HG03039 (cell line): ENCODE data around the gene SPEG.
A peak's percentile ranks its signal among the peaks of the same experiment; 100 is the strongest.

Experiments
- ATAC-seq: cut with Tn5 transposase; IDR thresholded peaks from one replicate; pipeline ENCODE4 v1.9.1; 2021; ENCODE audit warnings: mild to moderate bottlenecking, moderate library complexity; ENCODE audit not compliant: unreplicated experiment

Gene SPEG

DNA sequence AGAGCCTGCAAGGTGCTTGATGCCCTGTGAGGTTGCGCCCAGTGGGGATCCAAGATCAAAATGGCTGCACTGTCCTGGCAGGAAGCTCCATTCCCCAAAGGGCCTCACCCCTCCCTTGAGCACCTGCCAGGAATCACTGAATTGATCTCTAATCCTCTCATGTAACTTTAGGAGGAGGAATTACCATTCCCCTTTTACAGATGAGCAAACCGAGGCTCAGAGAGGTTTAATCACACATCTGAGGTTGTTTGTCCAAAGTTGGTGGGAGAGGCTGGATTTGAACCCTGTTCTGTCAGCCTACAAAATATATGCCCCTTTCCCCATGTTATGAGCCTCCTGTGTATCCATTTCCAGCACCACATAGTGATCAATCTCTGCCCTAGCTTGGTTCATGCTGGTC, 90.2 kb downstream of the SPEG start:
- no peak for ATAC-seq

DNA sequence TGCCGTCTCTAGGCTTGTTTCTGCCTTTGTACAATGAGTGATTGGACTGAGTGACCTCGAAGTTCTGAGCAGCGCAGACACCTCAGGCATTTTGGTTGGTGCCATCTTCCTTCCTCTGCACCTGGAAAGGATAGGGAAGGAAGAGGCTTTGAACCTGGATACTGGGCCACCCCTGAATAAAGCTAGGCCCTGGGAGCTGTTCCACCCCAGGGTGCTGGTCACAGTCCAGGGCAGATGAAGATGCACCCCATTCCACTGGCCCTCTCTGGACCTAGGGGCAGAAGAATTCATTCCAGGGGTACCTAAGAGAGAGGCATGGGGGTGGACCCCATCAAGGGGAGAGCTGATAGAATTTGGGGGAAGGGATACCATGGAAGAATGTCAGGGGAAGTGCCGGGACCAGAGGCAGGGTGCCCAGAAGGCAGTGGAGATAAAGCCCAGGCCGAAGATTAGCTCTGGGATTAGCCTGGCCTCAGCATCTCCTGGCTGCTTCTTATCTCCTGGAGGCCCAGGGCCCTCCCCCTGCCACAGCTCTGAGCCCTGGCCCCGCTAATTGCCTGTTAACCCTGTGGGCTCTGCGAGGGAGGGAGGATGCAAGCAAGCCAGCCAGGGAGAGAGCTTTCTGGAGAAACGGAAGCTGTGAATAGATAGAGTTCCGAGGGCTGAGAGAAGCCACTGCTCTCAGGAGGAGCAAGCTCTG, 91.0 kb downstream of the SPEG start:
- no peak for ATAC-seq

DNA sequence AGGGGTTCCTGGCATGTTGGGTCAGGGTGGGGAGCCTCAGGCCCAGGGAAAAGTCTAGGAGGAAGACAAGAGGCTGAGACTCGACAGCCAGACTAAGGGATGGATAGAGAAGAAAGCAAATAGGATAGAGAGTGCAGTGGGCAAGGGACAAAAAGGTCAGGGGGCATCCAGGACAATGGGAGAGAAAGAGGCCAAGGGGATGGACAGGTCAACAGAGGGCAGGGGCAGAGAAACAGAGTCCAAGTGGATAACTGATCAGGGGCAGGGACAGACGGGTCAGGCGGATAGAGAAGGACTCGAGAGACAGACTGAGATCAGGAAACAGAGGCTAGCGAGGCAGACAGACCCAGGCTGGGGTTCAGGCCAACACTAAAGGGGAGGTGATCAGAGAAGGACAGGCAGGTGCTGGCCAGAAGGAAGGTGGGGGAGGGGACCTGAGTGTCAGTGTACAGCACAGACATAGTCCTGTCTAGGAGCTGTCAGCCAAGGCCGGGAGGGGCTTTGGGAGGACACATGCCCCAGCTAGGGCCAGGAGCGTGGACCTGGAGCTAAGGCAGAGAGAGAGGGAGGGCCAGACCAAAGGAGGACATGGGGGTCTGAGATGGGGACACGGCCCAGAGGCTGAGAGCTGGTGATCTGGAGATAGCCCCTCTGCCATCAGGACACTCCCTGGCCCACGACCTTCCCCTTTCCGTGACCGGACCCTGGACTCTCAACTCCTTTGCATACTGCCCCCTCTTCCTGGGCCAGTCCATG, 91.9 kb downstream of the SPEG start:
- no peak for ATAC-seq

DNA sequence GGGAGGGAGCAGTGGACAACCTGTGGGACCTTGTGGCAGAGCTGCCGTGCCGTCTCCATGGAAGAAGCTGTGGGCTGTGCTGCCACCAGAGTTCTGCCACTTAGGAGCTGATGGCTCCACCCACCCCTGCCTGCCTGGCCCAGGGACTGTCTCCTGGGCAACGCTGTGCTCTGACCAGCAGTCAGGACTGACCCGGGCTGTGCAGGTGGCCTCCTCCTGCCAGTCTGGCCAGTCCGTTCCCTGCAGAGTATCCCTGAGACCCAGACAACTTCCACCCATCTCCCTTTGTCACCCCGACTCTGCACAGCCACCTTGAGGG, 92.4 kb downstream of the SPEG start:
- ATAC-seq = no peak

DNA sequence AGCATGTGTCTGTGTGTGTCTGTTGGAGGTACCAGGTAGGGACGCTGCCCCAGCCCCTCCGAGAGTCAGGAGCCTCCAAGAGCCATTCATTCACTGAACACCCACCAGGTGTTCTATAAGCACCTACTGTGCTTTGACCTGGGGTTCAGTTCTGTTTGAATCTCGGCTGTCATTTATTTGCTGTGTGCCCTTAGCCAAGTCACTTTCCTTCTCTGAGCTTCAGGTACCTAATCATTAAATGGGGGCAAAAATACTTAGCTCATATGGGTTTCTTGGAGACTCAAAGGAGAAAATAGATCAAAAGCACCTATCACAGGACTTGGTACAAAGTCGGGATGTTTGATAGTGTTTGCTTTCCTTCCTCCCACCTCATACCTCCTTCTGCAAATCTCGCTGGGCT, 92.8 kb downstream of the SPEG start:
- ATAC-seq = no peak

DNA sequence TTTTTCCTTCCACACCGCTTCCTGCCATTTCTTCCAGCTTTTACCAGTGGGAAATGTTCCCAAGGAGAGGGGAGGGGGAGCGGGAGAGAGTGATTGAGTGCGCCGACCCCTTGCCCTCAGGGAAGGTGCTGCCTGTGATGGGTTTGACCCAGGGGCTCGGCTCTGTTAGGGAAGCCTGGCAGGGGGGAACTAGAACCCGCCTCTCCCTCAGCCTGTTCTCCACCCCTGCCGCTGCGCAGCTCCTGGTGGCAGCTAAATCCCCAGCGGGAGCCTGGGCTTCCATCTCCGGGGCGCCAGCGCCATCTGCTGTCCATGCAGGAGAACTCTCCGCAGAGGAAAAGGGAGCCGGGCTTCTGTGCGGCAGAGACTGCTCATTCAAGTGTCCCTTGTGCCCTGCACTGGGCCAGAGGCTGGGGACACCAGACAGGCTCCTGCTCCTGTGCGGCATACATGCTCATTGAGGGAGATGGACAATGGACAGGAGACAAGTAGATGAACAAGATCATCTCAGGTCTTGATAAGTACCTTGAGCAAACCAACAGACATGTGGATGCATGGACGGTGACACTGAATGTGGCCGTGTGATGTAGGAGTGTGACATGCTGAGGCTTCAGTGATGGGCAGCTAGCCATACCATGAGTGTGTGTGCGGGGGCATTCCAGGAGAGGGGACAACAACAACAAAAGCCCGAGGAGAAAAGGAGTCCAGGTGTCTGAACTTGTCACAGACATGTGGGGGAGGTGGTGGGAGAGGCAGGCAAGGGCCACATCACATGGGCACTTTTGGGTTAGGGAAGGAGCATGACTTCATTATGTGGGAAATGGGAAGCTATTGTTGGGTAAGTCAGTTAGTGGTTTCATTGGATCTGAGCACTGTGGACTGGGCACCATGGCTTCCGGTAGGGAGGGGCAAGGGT, 95.7 kb downstream of the SPEG start:
- ATAC-seq = peak; percentile 82

DNA sequence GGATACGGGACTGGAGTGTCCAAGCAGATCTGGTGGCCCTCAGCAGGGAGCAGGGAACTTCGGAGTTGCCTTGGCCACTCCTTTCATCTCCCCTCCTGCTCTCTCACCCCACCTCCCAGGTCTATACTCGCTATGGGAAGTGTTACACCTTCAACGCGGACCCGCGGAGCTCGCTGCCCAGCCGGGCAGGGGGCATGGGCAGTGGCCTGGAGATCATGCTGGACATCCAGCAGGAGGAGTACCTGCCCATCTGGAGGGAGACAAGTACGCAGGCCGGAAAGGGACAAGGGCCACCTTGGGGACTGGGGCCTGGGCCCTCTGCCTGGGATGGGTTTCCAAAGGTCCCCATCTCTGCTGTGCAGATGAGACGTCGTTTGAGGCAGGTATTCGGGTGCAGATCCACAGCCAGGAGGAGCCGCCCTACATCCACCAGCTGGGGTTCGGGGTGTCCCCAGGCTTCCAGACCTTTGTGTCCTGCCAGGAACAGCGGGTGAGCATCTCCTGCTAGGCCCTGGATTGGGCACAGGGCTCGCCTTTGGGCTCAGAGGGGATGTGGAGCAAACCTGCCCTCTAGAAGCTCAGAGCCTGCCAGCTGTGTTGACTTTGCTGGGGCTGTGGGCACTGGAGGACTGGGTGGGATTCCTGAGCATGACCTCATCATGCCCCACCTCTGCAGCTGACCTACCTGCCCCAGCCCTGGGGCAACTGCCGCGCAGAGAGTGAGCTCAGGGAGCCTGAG, 97.2 kb downstream of the SPEG start:
- no peak for ATAC-seq

DNA sequence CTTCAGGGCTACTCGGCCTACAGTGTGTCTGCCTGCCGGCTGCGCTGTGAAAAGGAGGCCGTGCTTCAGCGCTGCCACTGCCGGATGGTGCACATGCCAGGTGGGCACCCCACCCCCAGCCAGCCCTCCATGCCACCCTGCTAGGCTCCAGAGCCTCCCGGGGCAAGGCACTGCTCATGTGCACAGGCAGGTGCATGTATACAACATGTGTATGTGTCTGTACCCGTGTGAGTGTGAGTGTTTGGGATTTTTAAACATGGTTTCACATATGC, 97.7 kb downstream of the SPEG start:
- no peak for ATAC-seq

DNA sequence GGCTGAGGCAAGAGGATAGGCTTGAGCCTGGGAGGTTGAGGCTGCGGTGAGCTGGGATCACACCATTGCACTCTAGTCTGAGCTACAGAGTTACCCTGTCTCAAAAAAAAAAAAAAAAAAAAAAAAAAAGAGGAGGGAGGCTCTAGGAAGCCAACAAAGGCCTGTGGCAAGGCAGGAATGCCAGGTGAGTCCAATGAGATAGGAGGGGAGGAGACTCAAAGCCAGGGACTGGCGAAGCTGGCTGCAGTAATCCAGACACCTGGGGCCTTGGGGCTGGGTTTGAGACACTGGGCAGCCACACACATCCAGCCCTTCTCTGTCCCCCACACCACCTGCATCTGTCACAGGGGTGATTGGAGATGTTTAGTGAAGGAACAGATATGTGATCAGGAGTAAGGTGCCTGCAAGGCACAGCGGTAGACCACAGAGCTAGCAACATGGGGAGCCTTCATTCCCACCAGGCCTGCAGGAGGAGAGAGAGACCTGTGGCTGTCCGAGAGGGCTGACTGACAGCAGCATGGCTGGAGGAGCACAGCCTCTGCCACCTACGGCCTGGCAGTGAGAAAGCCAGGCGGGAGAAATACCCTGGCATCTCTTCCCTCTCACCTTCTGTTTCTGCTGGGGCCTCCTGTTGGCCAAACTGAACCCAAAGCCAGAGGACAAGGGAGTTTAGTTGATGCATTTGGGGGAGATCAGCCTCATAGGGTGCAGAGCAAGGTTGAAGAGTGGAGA, 99.5 kb downstream of the SPEG start:
- ATAC-seq = no peak

DNA sequence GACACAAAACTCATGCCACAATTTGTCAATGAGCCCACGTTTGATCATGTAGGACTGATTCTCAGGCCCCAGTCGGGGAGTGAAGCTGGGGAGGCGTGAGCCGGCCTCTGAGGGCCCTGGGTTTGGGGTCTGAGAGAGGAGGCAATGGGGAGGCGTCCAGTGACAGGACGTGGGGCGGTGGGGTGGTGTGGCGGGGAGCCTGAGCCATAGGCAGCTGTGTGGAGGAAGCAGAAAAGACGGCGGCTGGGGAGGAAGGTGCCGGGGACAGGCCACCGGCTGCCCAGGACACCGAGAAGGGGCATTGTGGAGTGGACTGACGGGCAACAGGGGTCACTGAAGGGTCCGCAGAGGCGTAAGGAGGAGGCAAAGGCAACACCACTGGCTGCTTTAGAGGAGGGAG, 101.8 kb downstream of the SPEG start:
- no peak for ATAC-seq

DNA sequence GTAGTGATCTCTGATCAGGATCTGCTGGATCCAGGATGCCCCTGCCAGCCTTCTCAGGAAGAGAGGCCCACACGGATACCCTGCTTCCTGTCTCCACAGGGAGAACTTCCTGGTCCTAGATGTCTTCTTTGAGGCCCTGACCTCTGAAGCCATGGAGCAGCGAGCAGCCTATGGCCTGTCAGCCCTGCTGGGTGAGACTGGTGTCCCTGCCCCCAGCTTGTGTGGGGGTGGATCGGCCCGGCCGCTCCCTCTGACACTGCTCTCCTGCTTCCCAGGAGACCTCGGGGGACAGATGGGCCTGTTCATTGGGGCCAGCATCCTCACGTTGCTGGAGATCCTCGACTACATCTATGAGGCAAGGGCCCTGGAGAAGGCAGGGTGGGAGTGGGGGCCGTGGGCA, 102.3 kb downstream of the SPEG start:
- ATAC-seq = no peak

DNA sequence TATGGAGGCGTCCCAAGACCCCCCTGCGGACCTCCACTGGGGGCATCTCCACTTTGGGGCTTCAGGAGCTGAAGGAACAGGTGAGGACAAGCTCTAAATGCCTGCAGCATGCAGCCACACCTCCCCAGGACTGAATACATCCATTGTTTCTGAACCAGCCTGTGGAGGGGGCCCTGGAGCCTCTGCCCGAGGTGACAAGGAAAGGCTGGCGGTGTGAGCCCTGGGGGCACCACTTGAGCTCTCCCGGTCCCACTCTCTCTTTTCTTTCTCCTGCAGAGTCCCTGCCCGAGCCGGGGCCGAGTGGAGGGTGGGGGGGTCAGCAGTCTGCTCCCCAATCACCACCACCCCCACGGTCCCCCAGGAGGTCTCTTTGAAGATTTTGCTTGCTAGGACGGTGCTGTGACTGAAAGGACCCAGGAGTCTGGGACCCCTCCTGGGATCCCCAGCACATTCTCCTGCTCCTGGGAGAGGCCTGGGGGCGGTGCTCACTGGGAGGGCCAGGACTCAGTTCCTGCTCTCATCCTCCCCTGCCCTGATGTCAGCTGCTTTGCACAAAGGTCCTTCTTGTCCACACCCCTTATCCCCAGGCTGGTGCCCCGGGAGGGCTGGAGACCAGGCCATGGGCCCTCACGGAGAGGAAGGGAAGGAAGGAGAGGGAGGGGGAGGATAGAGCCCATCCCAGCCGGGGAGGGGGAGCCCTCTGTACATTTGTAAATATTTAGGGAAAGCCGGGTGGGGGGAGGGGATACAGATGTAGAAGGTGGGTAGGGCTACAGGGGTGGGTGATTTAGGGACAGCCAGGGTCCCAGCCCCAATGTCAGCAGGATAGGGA, 103.2 kb downstream of the SPEG start:
- ATAC-seq = no peak

DNA sequence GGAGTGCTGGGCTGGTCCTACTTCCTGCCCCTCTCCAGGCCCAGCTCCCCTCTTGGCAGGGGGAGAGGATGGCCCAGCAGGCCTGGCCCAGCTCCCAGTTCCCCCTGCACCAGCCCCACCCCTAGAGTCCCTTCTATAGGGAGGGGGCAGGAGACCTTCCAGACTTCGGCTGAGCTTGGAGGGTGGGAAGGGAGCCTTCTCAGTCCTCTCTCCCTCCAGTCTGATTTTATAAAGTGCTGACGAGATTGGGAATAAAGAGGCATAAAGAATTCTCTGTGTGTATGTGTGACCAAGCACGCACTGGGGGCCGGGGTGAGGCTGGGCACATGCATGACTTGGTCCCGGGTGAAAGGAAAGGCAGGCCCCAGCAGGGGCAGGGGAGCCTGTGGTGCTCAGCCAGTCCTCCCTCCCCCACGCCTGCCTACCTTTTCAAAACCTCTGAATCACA, 103.9 kb downstream of the SPEG start:
- ATAC-seq = no peak

DNA sequence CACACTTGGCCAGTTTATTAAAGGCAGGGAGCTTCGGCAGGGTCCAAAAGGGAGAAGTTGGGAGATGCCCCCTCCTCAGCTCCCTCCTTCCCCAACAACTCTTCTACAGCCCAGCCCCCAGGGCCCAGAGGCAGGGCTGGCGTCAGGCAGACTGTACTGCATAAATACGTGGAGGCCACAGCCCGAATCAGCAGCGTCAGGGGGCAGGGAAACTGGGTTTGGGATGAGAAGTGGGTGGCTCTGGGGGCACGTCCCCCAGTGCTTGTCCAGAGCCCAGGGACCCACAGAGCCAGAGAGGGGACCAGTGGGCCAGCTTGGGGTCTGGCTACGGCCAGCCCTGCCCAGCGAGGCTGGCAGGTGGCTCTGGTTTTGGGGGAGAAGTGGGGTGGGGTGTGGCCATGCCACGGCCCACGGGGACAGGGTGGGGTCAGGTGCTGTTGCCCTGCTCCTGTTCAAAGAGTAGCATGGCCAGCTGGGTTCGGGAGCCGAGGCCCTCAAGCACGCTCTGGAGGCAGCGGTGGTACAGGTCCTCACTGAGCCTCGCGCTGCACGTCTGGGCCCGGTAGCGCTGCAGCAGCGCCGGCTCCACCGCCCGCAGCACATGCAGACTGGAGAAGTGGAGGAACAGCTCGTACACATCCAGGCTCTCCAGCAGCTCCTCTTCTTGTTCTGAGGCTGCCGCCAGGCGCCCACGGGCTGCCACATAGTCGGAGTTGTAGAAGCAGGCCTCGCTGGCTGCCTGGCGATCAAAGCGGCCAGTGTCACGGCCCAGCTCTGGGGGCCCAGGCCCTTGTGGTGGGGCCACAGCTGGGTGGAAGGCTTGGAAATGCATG, 104.5 kb downstream of the SPEG start:
- no peak for ATAC-seq

DNA sequence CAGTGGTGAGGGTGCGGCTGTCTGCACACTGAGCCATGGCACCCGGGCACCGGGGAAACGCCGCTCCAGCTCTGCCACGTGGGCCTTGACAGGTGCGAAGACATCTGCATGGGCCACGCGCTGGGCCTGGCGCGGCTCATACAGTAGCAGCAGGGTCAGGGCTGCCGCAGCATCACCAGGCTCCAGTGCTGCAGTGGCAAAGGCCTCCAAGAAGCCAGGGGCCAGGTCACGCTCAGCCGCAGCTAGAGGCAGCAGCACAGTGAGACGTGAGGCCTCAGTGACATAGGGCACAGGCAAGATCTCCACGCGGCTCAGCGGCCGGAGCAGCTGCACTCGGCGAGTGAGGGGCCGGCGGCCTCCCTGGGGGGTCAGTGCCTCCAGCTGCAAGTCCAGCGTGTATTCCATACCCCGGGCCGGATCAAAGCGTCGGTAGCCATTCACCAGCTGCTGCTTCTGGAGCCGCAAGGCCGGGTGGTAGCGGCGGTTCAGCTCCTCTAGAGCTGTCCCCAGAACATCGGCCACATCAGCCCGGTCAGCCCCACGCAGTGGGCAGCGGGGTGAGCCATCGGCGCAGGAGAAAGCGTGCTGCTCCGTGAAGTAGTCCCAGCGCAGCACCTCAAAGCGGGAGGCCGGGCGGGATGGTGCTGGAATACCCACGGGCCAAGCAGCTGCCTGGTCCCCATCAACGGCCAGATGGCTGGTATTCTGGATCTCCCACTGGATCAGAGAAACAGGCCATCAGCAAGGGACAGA, 105.5 kb downstream of the SPEG start:
- no peak for ATAC-seq

DNA sequence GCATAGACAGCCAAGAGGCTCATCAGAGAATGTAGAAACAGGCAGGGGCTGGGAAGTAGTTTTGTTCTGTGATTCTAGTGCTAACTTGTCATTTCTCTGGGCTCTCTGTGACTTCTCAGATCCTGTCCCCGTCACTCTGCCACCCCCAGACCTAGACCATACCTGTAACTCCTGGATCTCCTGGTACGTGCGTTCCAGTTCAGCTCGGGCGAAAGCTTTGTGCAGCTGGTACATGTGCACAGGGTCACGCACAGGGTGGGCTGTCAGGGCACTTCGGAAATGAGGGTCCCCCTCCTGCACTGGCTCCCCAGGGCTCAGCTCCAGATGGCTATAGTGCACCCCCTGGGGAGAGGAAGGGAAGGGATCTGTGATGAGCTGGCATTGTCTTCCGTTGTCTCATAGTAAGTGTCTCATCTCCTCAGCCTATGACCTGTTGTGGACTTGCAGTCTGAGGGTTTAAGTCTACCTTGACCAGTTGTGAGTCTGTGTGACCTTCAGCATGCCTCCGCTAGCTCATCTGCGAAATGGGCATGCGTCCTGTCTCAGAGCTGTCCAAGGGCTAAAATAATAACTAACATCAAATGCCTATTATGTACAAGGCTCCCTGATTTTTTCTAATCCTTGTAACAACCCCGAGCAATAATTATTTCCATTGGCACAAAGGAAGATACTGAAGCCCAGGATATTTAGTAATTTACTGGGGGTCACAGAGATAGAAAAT, 106.3 kb downstream of the SPEG start:
- no peak for ATAC-seq

DNA sequence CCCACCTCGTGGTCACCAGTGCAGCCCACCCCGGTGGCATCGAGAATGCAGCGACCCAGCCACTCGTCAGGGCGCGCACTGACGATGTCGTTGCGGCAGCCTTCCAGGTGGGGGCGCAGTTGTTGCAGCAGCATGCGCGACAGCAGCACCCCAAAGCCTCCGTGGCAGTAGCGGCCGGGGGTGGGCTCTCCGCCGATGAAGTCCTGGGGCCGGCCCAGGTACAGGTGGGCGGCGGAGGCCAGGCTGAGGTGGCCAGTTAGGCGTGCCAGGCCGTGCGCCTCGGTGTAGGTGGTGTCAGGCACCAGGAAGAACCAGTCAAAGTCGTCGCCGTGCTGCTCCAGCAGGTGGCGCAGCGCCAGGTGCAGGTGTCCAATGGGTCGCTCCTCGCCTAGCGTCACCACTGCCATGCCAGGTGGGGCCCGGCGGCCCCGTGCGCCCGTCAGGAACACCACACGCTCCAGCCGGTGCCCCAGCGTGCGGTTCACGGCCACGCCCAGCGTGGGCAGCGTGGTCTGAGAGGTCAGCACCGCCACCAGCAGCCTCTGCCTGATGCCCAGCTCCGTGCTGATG, 107.1 kb downstream of the SPEG start:
- peak; percentile 34 for ATAC-seq
